Measurements from ENCODE around the gene FLNB. TPM values are rescaled to one million over a fixed set of nuclear protein-coding genes. Genes with fewer than 3 reads are reported as not detected.

The FLNB gene
- total and polyA plus RNA-seq, 9 of the 15 experiments (the other 6 are each of a cell fraction or from before 2014, with no cell fraction given): 9.4 to 48.1 (median 25.6) TPM

DNA sequence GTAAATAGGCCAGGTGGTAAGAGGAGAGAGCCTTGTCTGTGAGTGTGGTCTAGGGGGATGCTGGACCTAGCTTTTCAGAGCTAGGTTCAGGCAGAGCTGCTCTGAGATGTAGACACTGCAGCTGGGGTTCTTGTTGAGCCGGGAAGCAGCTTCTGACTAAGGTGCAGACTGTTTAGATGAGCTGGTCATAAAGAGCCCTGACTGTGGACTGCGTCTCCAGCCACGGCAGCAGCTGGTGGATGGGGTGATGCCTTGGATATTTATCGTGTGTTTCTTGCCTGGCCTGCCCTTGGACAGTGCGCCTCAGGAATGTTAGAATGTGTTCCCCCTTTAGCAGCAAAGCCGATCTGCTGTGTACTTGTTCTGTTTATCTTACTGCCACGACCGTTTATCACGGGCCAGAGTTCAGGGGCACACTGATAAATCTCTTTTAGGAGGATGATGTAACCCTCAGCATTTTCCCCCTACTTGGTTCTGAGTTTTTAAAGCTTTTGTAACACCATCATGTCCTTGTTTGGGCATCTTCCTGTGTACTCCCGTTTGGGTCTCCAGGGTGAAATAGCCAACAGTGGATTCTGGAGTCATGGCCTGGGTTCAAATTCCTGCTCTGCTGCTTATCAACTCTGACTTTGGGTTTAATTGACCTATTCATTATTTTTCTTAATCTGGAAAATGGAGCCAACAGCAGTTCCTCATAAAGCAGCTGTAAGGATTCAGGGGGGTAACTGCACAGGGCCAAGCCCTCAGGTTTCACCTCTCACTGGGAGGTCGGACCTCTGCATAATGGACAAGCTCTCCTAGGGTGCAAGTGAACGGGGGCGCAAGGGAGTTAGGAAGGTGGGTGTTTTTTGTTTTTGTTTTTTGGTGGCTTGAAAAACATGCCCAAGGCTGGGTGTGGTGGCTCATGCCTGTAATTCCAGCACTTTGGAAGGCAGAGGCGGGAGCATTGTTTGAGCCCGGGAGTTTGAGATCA, 51.4 kb downstream of the FLNB start (continued):
- TF ChIP-seq NCOA1 (IDR thresholded peaks at IDR 0.05; ENCODE audit: low read depth) (peak; percentile 21; the same call in 1 of the 2 replicates), ZNF586 (CRISPR knock-in tag; conservative IDR thresholded peaks at IDR 0.05) (no peak), ZFPM2 (CRISPR knock-in tag; IDR thresholded peaks at IDR 0.05) (no peak), HDAC2 (IDR thresholded peaks at IDR 0.05) (peak; percentile 78), ZNF77 (CRISPR knock-in tag; IDR thresholded peaks at IDR 0.05) (no peak), RNF2 (IDR thresholded peaks at IDR 0.05) (peak; percentile 92), ZNF639 (CRISPR knock-in tag; conservative IDR thresholded peaks at IDR 0.05 in 1 of 2, IDR thresholded peaks at IDR 0.05 in 1 of 2) (0 out of 4 replicates have a peak, but pooled peaks of 1 of the 2 experiments have one; percentile 23), HOXB6 (CRISPR knock-in tag; IDR thresholded peaks at IDR 0.05; ENCODE audit: borderline replicate concordance) (no peak), PBX2 (CRISPR knock-in tag; IDR thresholded peaks at IDR 0.05; ENCODE audit: low read depth) (no peak), PBX2 (tag; conservative IDR thresholded peaks at IDR 0.05; ENCODE audit: low read depth) (peak; percentile 45; the same call in 1 of the 2 replicates), FOXP4 (CRISPR knock-in tag; IDR thresholded peaks at IDR 0.05; ENCODE audit: borderline replicate concordance) (no peak), SIN3B (IDR thresholded peaks at IDR 0.05; ENCODE audit: low read depth) (no peak), ETV5 (CRISPR knock-in tag; IDR thresholded peaks at IDR 0.05; ENCODE audit: low read depth) (no peak), MTA1 (IDR thresholded peaks at IDR 0.05; ENCODE audit: borderline replicate concordance) (peak; percentile 52; the same call in 1 of the 2 replicates), CREB3L1 (IDR thresholded peaks at IDR 0.05; ENCODE audit: borderline replicate concordance, low read depth) (no peak), SMAD2 (IDR thresholded peaks at IDR 0.05; ENCODE audit: low read depth, low read length) (no peak), CEBPB (tag; IDR thresholded peaks at IDR 0.05) (peak; percentile 78), EP300 (IDR thresholded peaks at IDR 0.05; ENCODE audit: low read length) (peak; percentile 93), TRIM24 (IDR thresholded peaks at IDR 0.05) (peak; percentile 13 to 44; a peak in 1 of 4 replicates), ZC3H11A (IDR thresholded peaks at IDR 0.05; ENCODE audit: low read depth, low read length) (no peak), FOXP1 (CRISPR knock-in tag; IDR thresholded peaks at IDR 0.05) (no peak)

Measured in K562 (cell line).